Activated T-cell treated with anti-CD3 and anti-CD28 coated beads, Interleukin-2, amount 50 U/mL, for 4 hours (primary cell): ENCODE measurements around the gene FSCN2. TPM values are rescaled to one million over a fixed set of nuclear protein-coding genes. Genes with fewer than 3 reads are reported as not detected.
A peak's percentile ranks its signal among the peaks of the same experiment; 100 is the strongest.

Experiments
- ATAC-seq, 2 donors: fragments of 200-7000 bp; cut with Tn5 transposase; one replicate each; pipeline ENCODE4 v1.10.0; 2021
- DNase-seq: peaks from one replicate; pipeline ENCODE4 v3.0.0-alpha.2; 2020
- H3K27me3 Mint-ChIP-seq: one replicate; pipeline ENCODE4 v1.8.0; 2021; ENCODE audit warnings: low read depth, mixed read lengths
- H3K36me3 Mint-ChIP-seq: one replicate; pipeline ENCODE4 v1.8.0; 2022; ENCODE audit warnings: mixed read lengths; ENCODE audit not compliant: insufficient read depth
- H3K4me1 Mint-ChIP-seq: one replicate; pipeline ENCODE4 v1.8.0; 2021; ENCODE audit warnings: low read depth, mixed read lengths
- H3K4me3 Mint-ChIP-seq: one replicate; pipeline ENCODE4 v1.8.0; 2021; ENCODE audit warnings: mild to moderate bottlenecking, moderate library complexity, mixed read lengths
- H3K9me3 Mint-ChIP-seq: one replicate; pipeline ENCODE4 v1.8.0; 2021; ENCODE audit warnings: mixed read lengths
- total RNA-seq, 3 donors: library from RNA; stranded (reverse); gene quantifications; one replicate each; pipeline ENCODE4 v1.2.1, GENCODE V29; 2021

Gene FSCN2
- total RNA-seq, 3 donors from 2014 or later = 0.33 to 0.58 TPM; not detected in 1

- Mint-ChIP-seq H3K4me1 (peaks cover 24% of the 10 kb centered on the region), H3K27me3 (no peaks in the 10 kb centered on the region), H3K9me3 (no peaks in the 10 kb centered on the region), H3K36me3 (peaks cover 28% of the 10 kb centered on the region), H3K4me3 (peak overlapping the region; percentile 85)
- ATAC-seq (no peak), DNase-seq (no peak)
Measured at GRCh38 chr17:81514489-81514738, 13.8 kb upstream of the FSCN2 start.

- H3K4me1 Mint-ChIP-seq = peaks cover 19% of the 10 kb centered on the region
- no peaks in the 10 kb centered on the region for H3K27me3 Mint-ChIP-seq
- H3K9me3 Mint-ChIP-seq = no peaks in the 10 kb centered on the region
- peak; percentile 69 for DNase-seq
- H3K36me3 Mint-ChIP-seq = peaks cover 23% of the 10 kb centered on the region
- H3K4me3 Mint-ChIP-seq = peak overlapping the region; percentile 88
- peak; percentile 30 to 31 for ATAC-seq
Measured at GRCh38 chr17:81514739-81515529, 13.2 kb upstream of the FSCN2 start.

GRCh38 chr17:81515530-81516041 lies 12.6 kb upstream of the FSCN2 start:
- ATAC-seq (no peak), DNase-seq (no peak)
- Mint-ChIP-seq H3K4me3 (peak overlapping the region; percentile 88), H3K36me3 (peaks cover 16% of the 10 kb centered on the region), H3K27me3 (no peaks in the 10 kb centered on the region), H3K9me3 (no peaks in the 10 kb centered on the region), H3K4me1 (peaks cover 19% of the 10 kb centered on the region)

GRCh38 chr17:81516439-81516838 lies 11.7 kb upstream of the FSCN2 start:
- DNase-seq = no peak
- H3K36me3 Mint-ChIP-seq = peaks cover 8% of the 10 kb centered on the region
- H3K4me1 Mint-ChIP-seq = peaks cover 21% of the 10 kb centered on the region
- no peaks in the 10 kb centered on the region for H3K9me3 Mint-ChIP-seq
- ATAC-seq = no peak
- H3K4me3 Mint-ChIP-seq = peak overlapping the region; percentile 88
- no peaks in the 10 kb centered on the region for H3K27me3 Mint-ChIP-seq

GRCh38 chr17:81517009-81517338 lies 11.2 kb upstream of the FSCN2 start:
- H3K4me1 Mint-ChIP-seq = peaks cover 21% of the 10 kb centered on the region
- no peak overlapping the region for H3K4me3 Mint-ChIP-seq
- H3K36me3 Mint-ChIP-seq = peaks cover 3% of the 10 kb centered on the region
- H3K27me3 Mint-ChIP-seq = no peaks in the 10 kb centered on the region
- ATAC-seq (no peak), DNase-seq (no peak)
- no peaks in the 10 kb centered on the region for H3K9me3 Mint-ChIP-seq

- DNase-seq = no peak
- H3K9me3 Mint-ChIP-seq = no peaks in the 10 kb centered on the region
- no peaks in the 10 kb centered on the region for H3K36me3 Mint-ChIP-seq
- no peak for ATAC-seq
- peak overlapping the region; percentile 47 for H3K4me3 Mint-ChIP-seq
- peaks cover 4% of the 10 kb centered on the region for H3K27me3 Mint-ChIP-seq
- H3K4me1 Mint-ChIP-seq = peaks cover 21% of the 10 kb centered on the region
Measured at GRCh38 chr17:81517339-81518112, 10.7 kb upstream of the FSCN2 start.

GRCh38 chr17:81518113-81518784 lies 9.9 kb upstream of the FSCN2 start:
- ATAC-seq (no peak), DNase-seq (no peak)
- H3K36me3 Mint-ChIP-seq = no peaks in the 10 kb centered on the region
- H3K27me3 Mint-ChIP-seq = peaks cover 4% of the 10 kb centered on the region
- peak overlapping the region; percentile 47 for H3K4me3 Mint-ChIP-seq
- H3K4me1 Mint-ChIP-seq = peaks cover 21% of the 10 kb centered on the region
- no peaks in the 10 kb centered on the region for H3K9me3 Mint-ChIP-seq

GRCh38 chr17:81518785-81519283 lies 9.3 kb upstream of the FSCN2 start:
- H3K9me3 Mint-ChIP-seq = no peaks in the 10 kb centered on the region
- H3K4me3 Mint-ChIP-seq = no peak overlapping the region
- peaks cover 4% of the 10 kb centered on the region for H3K27me3 Mint-ChIP-seq

GRCh38 chr17:81519284-81520020 lies 8.7 kb upstream of the FSCN2 start:
- Mint-ChIP-seq H3K4me1 (peaks cover 21% of the 10 kb centered on the region), H3K27me3 (peaks cover 4% of the 10 kb centered on the region), H3K36me3 (no peaks in the 10 kb centered on the region), H3K9me3 (no peaks in the 10 kb centered on the region), H3K4me3 (no peak overlapping the region)
- ATAC-seq = peak; percentile 50 to 53
- DNase-seq = peak; percentile 71

More at GRCh38 chr17:81518785-81519283, 9.3 kb upstream of the FSCN2 start:
- DNase-seq (no peak), ATAC-seq (peak in 1 of 2 donors; percentile 16)
- Mint-ChIP-seq H3K4me1 (peaks cover 21% of the 10 kb centered on the region), H3K36me3 (no peaks in the 10 kb centered on the region)

GRCh38 chr17:81520021-81520901 lies 7.9 kb upstream of the FSCN2 start:
- ATAC-seq (no peak), DNase-seq (no peak)
- Mint-ChIP-seq H3K4me1 (peaks cover 20% of the 10 kb centered on the region), H3K4me3 (peak overlapping the region; percentile 4), H3K36me3 (no peaks in the 10 kb centered on the region), H3K27me3 (peaks cover 12% of the 10 kb centered on the region), H3K9me3 (no peaks in the 10 kb centered on the region)

- Mint-ChIP-seq H3K4me1 (peaks cover 8% of the 10 kb centered on the region), H3K4me3 (no peak overlapping the region), H3K27me3 (peaks cover 19% of the 10 kb centered on the region), H3K9me3 (no peaks in the 10 kb centered on the region), H3K36me3 (no peaks in the 10 kb centered on the region)
- no peak for ATAC-seq
- DNase-seq = no peak
Measured at GRCh38 chr17:81522491-81523401, 5.4 kb upstream of the FSCN2 start.

GRCh38 chr17:81523402-81524038 lies 4.7 kb upstream of the FSCN2 start:
- DNase-seq (no peak), ATAC-seq (no peak)
- Mint-ChIP-seq H3K9me3 (no peaks in the 10 kb centered on the region), H3K4me1 (peaks cover 4% of the 10 kb centered on the region), H3K4me3 (no peak overlapping the region), H3K36me3 (no peaks in the 10 kb centered on the region), H3K27me3 (peaks cover 19% of the 10 kb centered on the region)
